K562 (cell line): ENCODE data around the gene TEAD3. TPM values are rescaled to one million over a fixed set of nuclear protein-coding genes. Genes with fewer than 3 reads are reported as not detected.

Experiments
- ATAC-seq: fragments of 200-7000 bp; cut with Tn5 transposase; 3 replicates; pipeline ENCODE4 v1.9.1; 2020; ENCODE audit warnings: moderate library complexity
- BruUV-seq: library from RNA; stranded (reverse); fragments of 400-500 nt; replicated peaks from 2 replicates; lab custom pipeline; 2021; lab: Mats Ljungman, UMichigan
- CTCF ChIA-PET: fragments of 300-600 bp; formaldehyde crosslinking; extraction: SDS; loops from one replicate; lab custom pipeline; 2021; ENCODE audit warnings: low intra/inter-chr PET ratio; lab: Yijun Ruan, JAX
- POLR2A ChIA-PET: fragments of 300-600, 350-650 bp; sonication (Branson Sonifier 250); formaldehyde crosslinking; extraction: SDS; loops from one replicate; lab custom pipeline; 2021; ENCODE audit warnings: antibody characterized with exemption, inconsistent platforms; lab: Yijun Ruan, JAX
- DNase-seq, 4 experiments: peaks; one replicate each; pipeline versions ENCODE4 v3.0.0 to v3.0.0-alpha.2; 2011 to 2018; ENCODE audit warnings: low spot score in 3 of 4, mixed read lengths in 3 of 4; ENCODE audit errors: extremely low read depth in 1 of 4
- FAIRE-seq: peaks from 2 replicates; lab custom pipeline; 2011; peaks lifted over from hg19 to GRCh38; lab: Jason Lieb, UNC
- H2AFZ ChIP-seq: 2 replicates; pipeline ENCODE4 v1.6.0; 2011; ENCODE audit warnings: low read depth, low read length, control low read depth, inconsistent platforms
- H3K27ac ChIP-seq: fragments of 200-600 bp; 3 replicates; pipeline ENCODE4 v1.8.0; 2011; ENCODE audit warnings: low read depth, mild to moderate bottlenecking, control low read depth, inconsistent platforms, low read length, moderate library complexity, mixed read lengths; ENCODE audit errors: extremely low read depth
- H3K27me3 ChIP-seq, 2 experiments: fragments of 300-600 bp in 1 of 2; 2 replicates in 1 of 2; 3 replicates in 1 of 2; pipeline versions ENCODE4 v1.6.0 to v1.8.0; 2011; ENCODE audit warnings: inconsistent platforms in 2 of 2, low read length in 2 of 2, mild to moderate bottlenecking in 1 of 2, mixed read lengths in 1 of 2, moderate library complexity in 1 of 2; ENCODE audit not compliant: control insufficient read depth in 2 of 2, insufficient read depth in 2 of 2
- H3K36me3 ChIP-seq: fragments of 300-600 bp; 3 replicates; pipeline ENCODE4 v1.8.0; 2011; ENCODE audit warnings: mild to moderate bottlenecking, low read length, inconsistent platforms; ENCODE audit not compliant: control insufficient read depth, insufficient read depth
- H3K4me1 ChIP-seq, 2 experiments: fragments of 200-600 bp in 1 of 2; replicated peaks in 1 of 2; 2 replicates in 1 of 2; 3 replicates in 1 of 2; pipeline versions ENCODE4 v1.5.1 to v1.8.0; 2011; ENCODE audit warnings: inconsistent platforms in 2 of 2, low read length in 2 of 2, mild to moderate bottlenecking in 1 of 2, mixed read lengths in 1 of 2, moderate library complexity in 1 of 2; ENCODE audit not compliant: control insufficient read depth in 2 of 2, insufficient read depth in 2 of 2
- H3K4me2 ChIP-seq: 2 replicates; pipeline ENCODE4 v1.6.1; 2011; ENCODE audit warnings: low read length, control low read depth, inconsistent platforms, mixed read lengths; ENCODE audit not compliant: insufficient read depth
- H3K4me3 ChIP-seq: fragments of 200-600 bp; sonication (generic), shearing (Covaris generic); 2 replicates; pipeline ENCODE4 v1.5.1; 2016; ENCODE audit warnings: control low read depth, inconsistent platforms
- H3K79me2 ChIP-seq: fragments of 200-600 bp; 3 replicates; pipeline ENCODE4 v1.8.0; 2011; ENCODE audit warnings: low read length, inconsistent platforms; ENCODE audit not compliant: control insufficient read depth, insufficient read depth
- H3K9ac ChIP-seq, 2 experiments: 2 replicates each; pipeline versions ENCODE4 v1.6.0 to v1.6.1; 2011; ENCODE audit warnings: low read depth in 2 of 2, low read length in 2 of 2, control low read depth in 1 of 2, inconsistent platforms in 1 of 2, mild to moderate bottlenecking in 1 of 2, mixed read lengths in 1 of 2; ENCODE audit not compliant: insufficient read depth in 1 of 2
- H3K9me1 ChIP-seq: one replicate; pipeline ENCODE4 v1.6.0; 2011; ENCODE audit warnings: inconsistent platforms, mild to moderate bottlenecking, low read length, moderate library complexity; ENCODE audit not compliant: control insufficient read depth, insufficient read depth
- H3K9me3 ChIP-seq: replicated peaks from 2 replicates; pipeline ENCODE4 v1.5.1; 2011; ENCODE audit warnings: low read depth, low read length, inconsistent platforms; ENCODE audit not compliant: control insufficient read depth, insufficient read depth
- H4K20me1 ChIP-seq: replicated peaks from 2 replicates; pipeline ENCODE4 v1.6.1; 2011; ENCODE audit warnings: low read length, inconsistent platforms, mixed read lengths; ENCODE audit not compliant: control insufficient read depth, insufficient read depth
- BCOR ChIP-seq: fragments of 450-650 bp; IDR thresholded peaks from 2 replicates; pipeline ENCODE4 v1.6.1; 2016
- DACH1 ChIP-seq: fragments of 450-650 bp; IDR thresholded peaks from 2 replicates; pipeline ENCODE4 v1.6.1; 2018; ENCODE audit not compliant: partially characterized antibody
- E2F1 ChIP-seq: sonication (generic); formaldehyde crosslinking; IDR thresholded peaks from 2 replicates; pipeline ENCODE4 v1.8.1; 2023; ENCODE audit warnings: mild to moderate bottlenecking, missing genetic modification reagents, moderate library complexity
- E4F1 ChIP-seq: fragments of 250-450 bp; sonication (Bioruptor Pico); IDR thresholded peaks from 2 replicates; pipeline ENCODE4 v1.5.0; 2021; ENCODE audit warnings: mild to moderate bottlenecking, borderline replicate concordance
- EZH2 ChIP-seq: IDR thresholded peaks from 2 replicates; pipeline ENCODE4 v1.6.1; 2012; ENCODE audit warnings: low read depth, mild to moderate bottlenecking, inconsistent platforms, low read length, borderline replicate concordance
- HNRNPUL1 ChIP-seq: fragments of 200-400 bp; formaldehyde crosslinking; IDR thresholded peaks from 2 replicates; pipeline ENCODE4 v1.6.1; 2017; ENCODE audit warnings: low read length
- PKNOX1 ChIP-seq: fragments of 450-650 bp; IDR thresholded peaks from 2 replicates; pipeline ENCODE4 v1.6.1; 2016
- SIX5 ChIP-seq, 2 experiments: IDR thresholded peaks; 2 replicates each; pipeline ENCODE4 v1.6.1; 2011; ENCODE audit warnings: low read length in 2 of 2, borderline replicate concordance in 1 of 2, low read depth in 1 of 2, mild to moderate bottlenecking in 1 of 2, moderate library complexity in 1 of 2; ENCODE audit not compliant: insufficient read depth in 1 of 2
- SMARCA5 ChIP-seq: fragments of 450-650 bp; IDR thresholded peaks from 2 replicates; pipeline ENCODE4 v1.6.1; 2016
- WGBS: fragments of 100-300 bp; shearing (Covaris generic); methylation state at CpG from one replicate; pipeline ENCODE4 v1.1.6; 2016; ENCODE audit warnings: low coverage, mixed read lengths; ENCODE audit not compliant: insufficient coverage; ENCODE audit errors: missing lambda C conversion rate; 5-methylcytosine and 5-hydroxymethylcytosine counted together
- in situ Hi-C: fragments of 300-500 bp; cut with MboI; formaldehyde crosslinking; loops from 4 replicates; pipeline ENCODE4 v1.15.0; 2018; ENCODE audit warnings: inconsistent platforms, mixed read lengths
- intact Hi-C: fragments of 100-400 bp; cut with micrococcal nuclease; formaldehyde crosslinking; loops from 2 replicates; pipeline ENCODE4 v1.14.2; 2022
- polyA plus RNA-seq, 8 experiments: library from polyadenylated mRNA; depleted of rRNA in 4 of 8; stranded (reverse) in 5 of 8; unstranded in 3 of 8; fragments of >200 nt; fragmentation: Nextera tagmentation in 2 of 8; fragmentation: Illumina TruSeq in 1 of 8; extraction: Ambion mirVana in 2 of 8; extraction: Trizol in 1 of 8; gene quantifications; 2 replicates each; pipeline versions ENCODE4 v1.2.1 to v1.2.3, GENCODE V29; 2011 to 2014; ENCODE audit warnings: inconsistent platforms in 1 of 8, missing spikeins in 1 of 8
- total RNA-seq, 7 experiments: library from RNA; depleted of rRNA in 6 of 7; stranded (reverse); fragments of >200 nt in 6 of 7; fragmentation: Illumina TruSeq in 2 of 7; extraction: Trizol in 2 of 7; gene quantifications; 2 replicates each; pipeline versions ENCODE4 v1.2.1 to v1.2.3, GENCODE V29; 2011 to 2021; ENCODE audit warnings: low replicate concordance in 1 of 7

The TEAD3 gene
- total and polyA plus RNA-seq, 9 of the 15 experiments (the other 6 are each of a cell fraction or from before 2014, with no cell fraction given) = 0.63 to 13.2 (median 3.3) TPM

- ChIA-PET POLR2A (interaction anchor here (0.6 to 1.6 kb wide), 3 partner anchors 10 to 17 kb away, joined by 3 read pairs; no protein-coding TSS in a partner anchor), CTCF (interaction anchor here (0.6 kb wide), 1 partner anchor 1218 kb away, joined by 5 read pairs; no protein-coding TSS in a partner anchor)
- no peaks in the 10 kb centered on the region for H3K9me3 ChIP-seq
- no peak overlapping the region for H2AFZ ChIP-seq
- peaks cover 0 to 5% of the 10 kb centered on the region in 2 experiments; a peak in 1 of 5 replicates for H3K4me1 ChIP-seq
- H3K27ac ChIP-seq = no peak overlapping the region
- no peak overlapping the region for H3K4me2 ChIP-seq
- no peak for ATAC-seq
- 5% methylated on average over 4 of the region's 4 CpGs for WGBS
- no TSS peak for BruUV-seq
- FAIRE-seq = peak; percentile 44
- no peak overlapping the region for H3K9ac ChIP-seq
- peaks cover 10 to 36% of the 10 kb centered on the region in 2 experiments; a peak in 4 of 5 replicates for H3K27me3 ChIP-seq
- TF ChIP-seq BCOR (peak; percentile 65; the same call in 1 of the 2 replicates), PKNOX1 (peak; percentile 12; the same call in 1 of the 2 replicates), SMARCA5 (peak; percentile 53; the same call in 1 of the 2 replicates), E2F1 (no peak), E4F1 (no peak), EZH2 (no peak), SIX5 (IDR thresholded peaks at IDR 0.05; ENCODE audit: borderline replicate concordance in 1 of 2, insufficient read depth in 1 of 2, low read depth in 1 of 2, low read length in 2 of 2) (no peak), HNRNPUL1 (no peak), DACH1 (peak; percentile 25)
- H3K79me2 ChIP-seq = no peaks in the 10 kb centered on the region
- H3K9me1 ChIP-seq = no peaks in the 10 kb centered on the region
- H4K20me1 ChIP-seq = no peaks in the 10 kb centered on the region
- in situ Hi-C loops (no loop called here), intact Hi-C loops (no loop called here)
- H3K4me3 ChIP-seq = no peak overlapping the region
- no peaks in the 10 kb centered on the region for H3K36me3 ChIP-seq
- no peak for DNase-seq
Measured at GRCh38 chr6:35514587-35514986, 17.7 kb upstream of the TEAD3 start.
